Measurements from ENCODE around the gene ABHD12B.

- TF ChIP-seq POLR2A (IDR thresholded peaks at IDR 0.05) = no peak
- TF ChIP-seq, protein P1, sequence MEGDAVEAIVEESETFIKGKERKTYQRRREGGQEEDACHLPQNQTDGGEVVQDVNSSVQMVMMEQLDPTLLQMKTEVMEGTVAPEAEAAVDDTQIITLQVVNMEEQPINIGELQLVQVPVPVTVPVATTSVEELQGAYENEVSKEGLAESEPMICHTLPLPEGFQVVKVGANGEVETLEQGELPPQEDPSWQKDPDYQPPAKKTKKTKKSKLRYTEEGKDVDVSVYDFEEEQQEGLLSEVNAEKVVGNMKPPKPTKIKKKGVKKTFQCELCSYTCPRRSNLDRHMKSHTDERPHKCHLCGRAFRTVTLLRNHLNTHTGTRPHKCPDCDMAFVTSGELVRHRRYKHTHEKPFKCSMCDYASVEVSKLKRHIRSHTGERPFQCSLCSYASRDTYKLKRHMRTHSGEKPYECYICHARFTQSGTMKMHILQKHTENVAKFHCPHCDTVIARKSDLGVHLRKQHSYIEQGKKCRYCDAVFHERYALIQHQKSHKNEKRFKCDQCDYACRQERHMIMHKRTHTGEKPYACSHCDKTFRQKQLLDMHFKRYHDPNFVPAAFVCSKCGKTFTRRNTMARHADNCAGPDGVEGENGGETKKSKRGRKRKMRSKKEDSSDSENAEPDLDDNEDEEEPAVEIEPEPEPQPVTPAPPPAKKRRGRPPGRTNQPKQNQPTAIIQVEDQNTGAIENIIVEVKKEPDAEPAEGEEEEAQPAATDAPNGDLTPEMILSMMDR (IDR thresholded peaks at IDR 0.05) = no peak
- TF ChIP-seq EP300 (IDR thresholded peaks at IDR 0.05) = no peak
Observed at GRCh38 chr14:50855558-50855957, 16.3 kb upstream of the ABHD12B start.

Data from gastroesophageal sphincter (tissue), 3 donors.